Peyer's patch (tissue), 4 donors: ENCODE results near the gene IFT81. TPM values are rescaled to one million over a fixed set of nuclear protein-coding genes. Genes with fewer than 3 reads are reported as not detected.

Experiments
- DNase-seq, 3 donors: peaks; one replicate each; pipeline ENCODE4 v3.0.0-alpha.2; 2017 to 2019
- H3K27ac ChIP-seq, 4 donors: fragments of 200-600 bp; sonication (generic); one replicate each; pipeline ENCODE4 v1.5.1; 2016 to 2019
- H3K27me3 ChIP-seq, 2 donors: fragments of 200-600 bp; sonication (generic); one replicate each; pipeline ENCODE4 v1.5.1; 2019
- H3K36me3 ChIP-seq, 3 donors: fragments of 200-600 bp; sonication (generic); one replicate each; pipeline ENCODE4 v1.5.1; 2016 to 2019
- H3K4me1 ChIP-seq, 4 donors: fragments of 200-600 bp; sonication (generic); one replicate each; pipeline ENCODE4 v1.5.1; 2016 to 2019
- H3K4me3 ChIP-seq, 4 donors: fragments of 200-600 bp; sonication (generic); 1 replicate in 3 of 4; 2 replicates in 1 of 4; pipeline ENCODE4 v1.5.1; 2016 to 2019; ENCODE audit warnings: mild to moderate bottlenecking in 1 of 4
- H3K9me3 ChIP-seq, 4 donors: fragments of 200-600 bp; sonication (generic); one replicate each; pipeline ENCODE4 v1.5.1; 2016 to 2019; ENCODE audit warnings: mild to moderate bottlenecking in 1 of 4
- POLR2A ChIP-seq, 2 donors: fragments of 450-650 bp; IDR thresholded peaks; one replicate each; pipeline ENCODE4 v1.5.1; 2017; ENCODE audit warnings: antibody characterized with exemption in 2 of 2, mild to moderate bottlenecking in 2 of 2, moderate library complexity in 2 of 2
- total RNA-seq, 4 donors: library from RNA; depleted of rRNA; stranded (reverse); fragments of >200 nt; gene quantifications; one replicate each; pipeline ENCODE4 v1.1.0, GENCODE V29; 2016
- TF ChIP-seq, protein P1 (sequence below), 6 experiments: fragments of 450-650 bp in 4 of 6; fragments of 200-600 bp in 2 of 6; sonication (generic) in 1 of 6; IDR thresholded peaks; one replicate each; pipeline ENCODE4 v1.5.1; 2017 to 2019; ENCODE audit warnings: antibody characterized with exemption in 6 of 6, mild to moderate bottlenecking in 3 of 6, moderate library complexity in 1 of 6

Gene IFT81
- total RNA-seq, 4 donors from 2014 or later, result 2.5 to 20.6 (median 7.5) TPM

DNA sequence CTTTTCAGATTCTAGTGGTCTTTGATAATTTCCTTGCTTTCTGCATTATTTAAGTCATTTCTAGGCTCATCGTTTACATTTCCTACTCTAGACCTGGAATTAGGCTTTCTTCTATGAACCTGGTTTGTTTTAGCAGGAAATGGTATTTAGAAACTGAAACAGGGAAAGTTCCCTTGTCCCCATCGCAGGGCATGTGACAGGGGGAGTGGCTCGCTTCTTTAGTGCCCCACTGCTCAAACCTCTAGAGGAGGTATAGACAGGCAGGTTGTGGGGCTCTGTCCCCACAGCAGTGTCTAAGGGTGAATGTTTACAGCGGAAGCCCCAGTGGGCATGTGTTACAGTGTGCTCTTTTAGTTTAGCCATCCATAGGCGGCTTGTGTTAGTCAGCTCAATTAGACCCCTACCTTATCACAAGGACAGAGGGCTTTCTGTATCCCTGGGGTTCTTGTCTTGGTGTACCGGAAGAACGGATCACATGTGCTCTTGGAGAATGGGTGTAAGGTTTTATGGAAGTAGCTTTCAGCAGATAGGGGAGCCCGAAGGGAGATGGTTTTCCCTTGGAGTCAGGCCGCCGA, 25.0 kb downstream of the IFT81 start:
- Histone ChIP-seq H3K4me1 (no peaks in the 10 kb centered on the region), H3K9me3 (no peaks in the 10 kb centered on the region), H3K27ac (no peak overlapping the region), H3K36me3 (no peaks in the 10 kb centered on the region), H3K4me3 (no peak overlapping the region), H3K27me3 (no peaks in the 10 kb centered on the region)
- DNase-seq, result no peak
- TF ChIP-seq POLR2A (IDR thresholded peaks at IDR 0.05), result no peak
- TF ChIP-seq, protein P1, sequence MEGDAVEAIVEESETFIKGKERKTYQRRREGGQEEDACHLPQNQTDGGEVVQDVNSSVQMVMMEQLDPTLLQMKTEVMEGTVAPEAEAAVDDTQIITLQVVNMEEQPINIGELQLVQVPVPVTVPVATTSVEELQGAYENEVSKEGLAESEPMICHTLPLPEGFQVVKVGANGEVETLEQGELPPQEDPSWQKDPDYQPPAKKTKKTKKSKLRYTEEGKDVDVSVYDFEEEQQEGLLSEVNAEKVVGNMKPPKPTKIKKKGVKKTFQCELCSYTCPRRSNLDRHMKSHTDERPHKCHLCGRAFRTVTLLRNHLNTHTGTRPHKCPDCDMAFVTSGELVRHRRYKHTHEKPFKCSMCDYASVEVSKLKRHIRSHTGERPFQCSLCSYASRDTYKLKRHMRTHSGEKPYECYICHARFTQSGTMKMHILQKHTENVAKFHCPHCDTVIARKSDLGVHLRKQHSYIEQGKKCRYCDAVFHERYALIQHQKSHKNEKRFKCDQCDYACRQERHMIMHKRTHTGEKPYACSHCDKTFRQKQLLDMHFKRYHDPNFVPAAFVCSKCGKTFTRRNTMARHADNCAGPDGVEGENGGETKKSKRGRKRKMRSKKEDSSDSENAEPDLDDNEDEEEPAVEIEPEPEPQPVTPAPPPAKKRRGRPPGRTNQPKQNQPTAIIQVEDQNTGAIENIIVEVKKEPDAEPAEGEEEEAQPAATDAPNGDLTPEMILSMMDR (IDR thresholded peaks at IDR 0.05), result no peak

DNA sequence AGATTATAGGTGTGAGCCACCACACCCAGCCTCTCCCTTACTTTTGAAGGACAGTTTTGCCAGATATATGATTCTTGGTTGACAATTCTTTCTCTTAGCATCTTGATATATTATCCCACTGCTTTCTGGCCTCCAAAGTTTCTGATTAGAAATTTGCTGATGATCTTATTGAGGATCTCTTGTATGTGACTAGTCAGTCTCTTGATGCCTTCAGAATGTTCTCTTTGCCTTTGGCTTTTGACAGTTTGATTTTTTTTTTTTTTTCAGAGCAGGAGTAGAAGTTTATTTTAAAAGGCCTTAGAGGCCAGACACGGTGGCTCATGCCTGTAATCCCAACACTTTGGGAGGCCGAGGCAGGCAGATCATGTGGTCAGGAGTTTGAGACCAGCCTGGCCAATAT, 32.6 kb downstream of the IFT81 start:
- DNase-seq, result no peak
- Histone ChIP-seq H3K4me3 (no peak overlapping the region), H3K27me3 (no peaks in the 10 kb centered on the region), H3K36me3 (peaks cover 0 to 12% (median 0%) of the 10 kb centered on the region in 3 donors), H3K9me3 (peaks cover 0 to 12% (median 0%) of the 10 kb centered on the region in 4 donors), H3K27ac (no peak overlapping the region), H3K4me1 (no peaks in the 10 kb centered on the region)
- TF ChIP-seq POLR2A (IDR thresholded peaks at IDR 0.05), result no peak
- TF ChIP-seq, protein P1 (IDR thresholded peaks at IDR 0.05), result no peak

DNA sequence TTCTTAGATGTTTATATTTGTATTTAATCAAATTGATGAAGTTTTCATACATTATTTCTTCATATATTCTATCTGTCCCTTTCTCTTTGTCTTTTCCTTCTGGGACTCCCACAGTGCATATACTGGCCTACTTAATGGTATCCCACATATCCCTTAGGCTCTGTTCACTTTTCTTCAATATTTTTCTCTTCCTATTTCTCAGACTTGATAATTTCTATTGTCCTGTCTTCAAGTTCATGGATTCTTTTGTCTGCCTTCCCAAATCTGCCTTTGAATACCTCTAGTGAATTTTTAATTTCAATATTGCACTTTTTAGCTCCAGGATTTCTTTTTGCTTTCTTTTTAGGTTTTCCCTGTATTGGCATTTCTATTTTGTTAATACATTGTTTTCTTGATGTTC, 33.4 kb downstream of the IFT81 start:
- no peaks in the 10 kb centered on the region for H3K27me3 ChIP-seq
- TF ChIP-seq POLR2A (IDR thresholded peaks at IDR 0.05), result no peak
- TF ChIP-seq, protein P1 (IDR thresholded peaks at IDR 0.05), result no peak
- H3K4me1 ChIP-seq, result no peaks in the 10 kb centered on the region
- peaks cover 0 to 12% (median 0%) of the 10 kb centered on the region in 3 donors for H3K36me3 ChIP-seq
- DNase-seq, result no peak
- H3K27ac ChIP-seq, result no peak overlapping the region
- peaks cover 0 to 12% (median 0%) of the 10 kb centered on the region in 4 donors for H3K9me3 ChIP-seq
- no peak overlapping the region for H3K4me3 ChIP-seq

DNA sequence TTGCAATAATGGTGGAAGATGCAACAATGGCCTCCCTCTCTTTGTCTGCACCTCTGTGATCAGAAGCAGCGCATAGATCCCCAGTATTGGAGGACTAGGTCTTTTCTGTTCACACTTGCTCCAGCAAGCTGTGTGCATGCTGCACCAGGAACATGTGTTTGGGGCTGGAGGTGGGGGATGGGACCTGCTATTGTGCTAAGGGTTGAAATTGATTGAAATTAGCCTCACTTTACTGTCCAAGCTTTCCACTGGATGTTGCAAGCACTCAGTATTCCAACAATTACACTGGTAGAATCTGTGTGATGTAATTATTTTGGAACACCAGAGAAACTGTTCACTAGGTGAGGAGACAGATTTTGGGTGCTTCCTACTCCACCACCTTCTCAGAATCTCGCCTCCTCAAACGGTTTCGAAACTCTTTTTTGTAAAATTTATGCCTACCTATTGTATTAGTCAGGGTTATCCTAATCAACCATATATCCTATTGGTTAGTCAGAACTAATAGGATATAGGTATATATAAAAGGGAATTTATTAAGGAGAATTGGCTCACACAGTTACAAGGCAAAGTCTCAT, 35.6 kb downstream of the IFT81 start:
- no peak for TF ChIP-seq POLR2A (IDR thresholded peaks at IDR 0.05)
- TF ChIP-seq, protein P1 (IDR thresholded peaks at IDR 0.05), result no peak
- no peak overlapping the region for H3K4me3 ChIP-seq
- peaks cover 0 to 17% (median 0%) of the 10 kb centered on the region in 3 donors for H3K36me3 ChIP-seq
- peaks cover 0 to 12% (median 0%) of the 10 kb centered on the region in 4 donors for H3K9me3 ChIP-seq
- no peaks in the 10 kb centered on the region for H3K4me1 ChIP-seq
- DNase-seq, result no peak
- H3K27ac ChIP-seq, result no peak overlapping the region
- no peaks in the 10 kb centered on the region for H3K27me3 ChIP-seq

DNA sequence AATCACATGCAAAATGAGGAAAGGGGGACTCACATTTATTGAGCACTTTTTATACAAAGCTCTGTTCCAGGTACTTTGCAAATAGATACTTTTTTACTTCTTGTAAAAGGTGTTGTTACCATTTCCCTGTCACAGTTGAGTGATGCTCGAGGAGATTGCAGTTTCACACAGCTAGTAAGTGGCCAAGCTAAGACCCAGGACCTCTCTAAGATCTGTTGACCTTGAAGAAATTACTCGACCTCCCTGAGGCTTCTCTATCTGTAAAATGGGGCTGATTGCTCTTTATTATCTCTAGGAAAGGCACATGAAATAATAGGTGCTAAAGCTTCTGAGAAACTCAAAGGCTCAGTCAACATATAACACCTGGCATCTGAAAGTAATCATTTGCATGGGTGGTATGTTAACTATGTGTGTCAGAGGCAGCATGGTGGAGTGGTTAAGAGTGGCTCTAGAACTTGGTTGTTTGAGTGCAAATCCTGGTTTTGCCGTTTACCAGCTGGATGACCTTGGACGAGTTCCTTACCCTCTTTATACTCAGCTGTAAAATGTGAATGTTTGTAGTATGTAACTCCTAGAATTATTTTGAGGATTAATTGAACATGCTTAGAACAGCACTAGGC, 41.5 kb downstream of the IFT81 start:
- TF ChIP-seq POLR2A (IDR thresholded peaks at IDR 0.05), result no peak
- TF ChIP-seq, protein P1 (IDR thresholded peaks at IDR 0.05), result no peak
- no peaks in the 10 kb centered on the region for H3K9me3 ChIP-seq
- no peaks in the 10 kb centered on the region for H3K27me3 ChIP-seq
- peaks cover 0 to 5% (median 0%) of the 10 kb centered on the region in 3 donors for H3K36me3 ChIP-seq
- no peak overlapping the region for H3K27ac ChIP-seq
- no peak for DNase-seq
- H3K4me3 ChIP-seq, result no peak overlapping the region
- H3K4me1 ChIP-seq, result no peaks in the 10 kb centered on the region
